GM12892 (cell line): ENCODE data around the gene ZDHHC3.

Experiments
- POLR2A ChIP-seq: IDR thresholded peaks from 2 replicates; pipeline ENCODE4 v1.6.1; 2011; ENCODE audit warnings: low read depth, low read length, control low read depth
- POLR2AphosphoS5 ChIP-seq: IDR thresholded peaks from 2 replicates; pipeline ENCODE4 v1.6.1; 2011; ENCODE audit warnings: low read depth, low read length, control low read depth

DNA sequence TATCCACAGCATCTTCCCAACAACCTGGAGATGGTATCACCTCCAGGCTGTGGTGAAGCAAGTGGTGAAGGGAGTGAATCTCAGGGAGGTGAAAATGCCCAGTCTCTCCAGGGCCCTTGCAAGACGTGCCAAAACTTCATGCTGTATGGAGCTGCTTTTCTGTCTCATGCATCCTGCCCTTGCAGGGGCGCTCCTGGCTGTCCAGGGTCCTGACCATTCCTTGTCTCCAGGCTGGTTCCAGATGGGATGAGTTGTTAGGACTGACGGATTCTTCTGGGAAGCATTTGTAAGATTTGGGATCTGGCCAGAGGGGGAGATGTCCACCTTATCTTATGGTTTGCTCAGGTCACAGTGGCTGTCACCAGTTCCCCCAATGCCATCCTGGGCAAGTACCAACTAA, 85.7 kb downstream of the ZDHHC3 start:
- TF ChIP-seq POLR2AphosphoS5 (no peak), POLR2A (no peak)
